GM12873 (cell line): ENCODE results near the gene CYP4A11.
A peak's percentile ranks its signal among the peaks of the same experiment; 100 is the strongest.

ENCODE experiments used
- TF ChIP-seq, protein P1 (sequence below): IDR thresholded peaks from 2 replicates; pipeline ENCODE4 v1.5.1; 2012; ENCODE audit warnings: low read depth, mild to moderate bottlenecking, moderate library complexity, low read length, control low read depth; ENCODE audit not compliant: insufficient read depth; ENCODE audit errors: missing control alignments

CYP4A11 gene

GRCh38 chr1:46948629-46949416, 7.5 kb upstream of the CYP4A11 start:
- TF ChIP-seq, protein P1, sequence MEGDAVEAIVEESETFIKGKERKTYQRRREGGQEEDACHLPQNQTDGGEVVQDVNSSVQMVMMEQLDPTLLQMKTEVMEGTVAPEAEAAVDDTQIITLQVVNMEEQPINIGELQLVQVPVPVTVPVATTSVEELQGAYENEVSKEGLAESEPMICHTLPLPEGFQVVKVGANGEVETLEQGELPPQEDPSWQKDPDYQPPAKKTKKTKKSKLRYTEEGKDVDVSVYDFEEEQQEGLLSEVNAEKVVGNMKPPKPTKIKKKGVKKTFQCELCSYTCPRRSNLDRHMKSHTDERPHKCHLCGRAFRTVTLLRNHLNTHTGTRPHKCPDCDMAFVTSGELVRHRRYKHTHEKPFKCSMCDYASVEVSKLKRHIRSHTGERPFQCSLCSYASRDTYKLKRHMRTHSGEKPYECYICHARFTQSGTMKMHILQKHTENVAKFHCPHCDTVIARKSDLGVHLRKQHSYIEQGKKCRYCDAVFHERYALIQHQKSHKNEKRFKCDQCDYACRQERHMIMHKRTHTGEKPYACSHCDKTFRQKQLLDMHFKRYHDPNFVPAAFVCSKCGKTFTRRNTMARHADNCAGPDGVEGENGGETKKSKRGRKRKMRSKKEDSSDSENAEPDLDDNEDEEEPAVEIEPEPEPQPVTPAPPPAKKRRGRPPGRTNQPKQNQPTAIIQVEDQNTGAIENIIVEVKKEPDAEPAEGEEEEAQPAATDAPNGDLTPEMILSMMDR, result no peak

DNA sequence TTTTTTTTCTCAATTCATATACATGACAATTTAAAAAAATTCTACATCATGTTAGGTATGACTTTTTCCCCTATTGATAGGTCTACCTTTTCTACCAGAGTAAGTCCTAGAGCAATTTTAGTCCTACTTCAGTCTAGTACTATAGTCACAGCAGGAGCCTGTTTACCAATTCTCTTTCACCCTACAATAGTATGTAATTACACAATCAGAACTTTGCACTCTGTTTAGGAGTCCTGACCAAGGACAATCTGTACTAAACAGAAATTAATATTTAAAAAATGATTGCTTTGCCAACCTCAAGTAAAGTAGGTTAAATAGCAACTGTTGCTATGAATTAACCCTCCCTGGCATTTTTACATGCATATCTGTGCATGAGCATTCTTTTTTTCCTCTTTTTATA, 810 bp upstream of the CYP4A11 start:
- TF ChIP-seq, protein P1, result no peak

DNA sequence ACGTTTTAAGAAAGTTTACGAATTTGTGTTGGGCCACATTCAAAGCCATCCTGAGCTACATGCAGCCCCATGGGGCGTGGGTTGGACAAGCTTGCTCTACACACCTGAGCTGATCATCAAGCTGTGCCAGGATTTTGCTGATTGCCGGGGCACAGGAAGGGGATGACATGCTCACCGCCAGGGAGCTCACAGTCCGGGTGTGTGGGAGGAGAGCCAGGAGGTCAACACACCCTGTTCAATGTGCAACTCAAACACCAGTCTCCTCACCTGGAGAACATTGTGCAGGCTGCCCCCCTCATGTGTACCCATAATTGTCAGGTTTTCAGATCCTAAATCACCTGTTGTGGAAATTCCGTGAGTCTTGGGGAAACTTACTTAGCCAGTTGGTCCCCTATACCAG, 969 bp downstream of the CYP4A11 start:
- TF ChIP-seq, protein P1, result no peak

GRCh38 chr1:46937270-46937669, 4.0 kb downstream of the CYP4A11 start:
- TF ChIP-seq, protein P1, result no peak

GRCh38 chr1:46936788-46937187, 4.5 kb downstream of the CYP4A11 start:
- TF ChIP-seq, protein P1, result no peak

- TF ChIP-seq, protein P1, result peak; percentile 37
Measured at GRCh38 chr1:46934852-46935251, 6.4 kb downstream of the CYP4A11 start.

- TF ChIP-seq, protein P1, result no peak
Measured at GRCh38 chr1:46931151-46931550, 10.1 kb downstream of the CYP4A11 start.
